ENCODE results near the gene VANGL2. TPM values are rescaled to one million over a fixed set of nuclear protein-coding genes. Genes with fewer than 3 reads are reported as not detected.

The VANGL2 gene
- total RNA-seq, 5 donors from 2014 or later (not counting 1 experiment from before 2014, with no cell fraction given), result 0.16 to 0.26 (median 0.20) TPM; not detected in 2

DNA sequence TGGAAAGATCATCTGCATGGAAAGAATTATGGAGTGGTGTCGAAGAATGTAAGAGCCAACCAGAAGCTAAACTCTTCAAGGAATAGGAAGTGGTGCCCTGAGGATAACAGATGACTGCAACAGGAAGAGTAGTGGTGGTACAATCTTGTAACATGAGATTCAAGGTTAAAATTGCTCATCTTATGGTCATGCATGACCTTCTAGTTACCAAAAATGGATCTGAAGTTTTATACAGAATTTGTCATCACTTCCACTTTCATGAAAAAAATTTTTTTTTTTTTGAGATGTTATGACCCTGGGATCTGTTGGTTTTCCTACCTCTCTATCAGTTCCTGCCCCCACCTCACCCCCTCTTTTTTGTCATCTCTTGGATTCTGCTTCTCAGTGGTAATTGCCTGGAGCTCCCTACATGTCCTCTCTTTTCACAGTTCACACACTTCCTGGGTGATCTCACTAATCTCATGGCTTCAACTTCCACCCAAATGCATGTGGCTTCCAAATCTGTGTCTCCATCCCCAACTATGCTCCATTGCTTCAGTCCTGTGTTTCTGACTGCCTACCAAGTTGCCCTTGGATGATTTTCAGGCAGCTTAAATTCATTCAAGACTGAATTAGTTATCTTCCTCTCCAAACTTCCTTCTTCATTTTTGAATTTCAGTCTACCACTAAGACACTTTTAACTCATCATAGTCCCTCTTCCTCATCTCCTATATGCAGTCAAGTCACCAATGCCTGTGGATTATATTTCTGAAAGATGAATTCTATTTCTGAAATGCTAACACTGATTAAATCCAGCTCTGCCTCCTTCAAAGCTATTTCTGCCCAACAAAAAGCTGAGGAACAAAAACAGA lies 74.3 kb downstream of the VANGL2 start:
- ChIA-PET POLR2A (interaction anchor here in 1 of 2 donors (0.5 kb wide), 1 partner anchor 51 kb away, joined by 3 read pairs; no protein-coding TSS in a partner anchor), CTCF (interaction anchor here in 1 of 2 donors (0.6 to 1.0 kb wide), 3 partner anchors 10 to 604 kb away, joined by 3 read pairs; partner anchors contain the start of gene SLAMF6)
- peaks cover 6% of the 10 kb centered on the region for H3K36me3 Mint-ChIP-seq
- ATAC-seq (replicated peaks in 1 of 4) (no peak), DNase-seq (no peak)
- H3K4me1 Mint-ChIP-seq, result peaks cover 0 to 11% (median 5%) of the 10 kb centered on the region in 3 donors
- Histone ChIP-seq H3K4me1 (ENCODE audit: control insufficient read depth in 1 of 2, extremely low read depth in 1 of 2, insufficient read depth in 2 of 2, low read length in 2 of 2) (peaks cover 4 to 15% of the 10 kb centered on the region in 2 experiments), H3K36me3 (ENCODE audit: control insufficient read depth in 2 of 2, extremely low read depth in 1 of 2, insufficient read depth in 1 of 2, low read length in 1 of 2) (no peaks in the 10 kb centered on the region), H3K27ac (ENCODE audit: low read length) (no peak overlapping the region), H3K27me3 (replicated peaks in 1 of 2; ENCODE audit: control insufficient read depth in 2 of 2, extremely low read depth in 1 of 2, insufficient read depth in 2 of 2, low read length in 1 of 2) (no peaks in the 10 kb centered on the region), H3K4me3 (ENCODE audit: control insufficient read depth in 1 of 2, extremely low read depth in 1 of 2, low read length in 1 of 2) (no peak overlapping the region), H3K9me3 (no peaks in the 10 kb centered on the region)
- H3K27me3 Mint-ChIP-seq, result no peaks in the 10 kb centered on the region
- no peak overlapping the region for H3K4me3 Mint-ChIP-seq
- no peak overlapping the region for H3K27ac Mint-ChIP-seq
- 89% methylated on average over 1 of the region's 1 CpG for WGBS (ENCODE audit: insufficient coverage)
- peaks cover 7 to 9% (median 8%) of the 10 kb centered on the region in 3 donors for H3K9me3 Mint-ChIP-seq

Other genes starting within 250 kb of the VANGL2 start
- not detected for gene ATP1A4, start 249.0 kb upstream of the VANGL2 start, total RNA-seq
- not detected for gene CASQ1, start 210.0 kb upstream of the VANGL2 start, total RNA-seq
- 10 to 100 TPM; 12.3 to 27.5 (median 15.9) TPM for gene PEA15, start 195.2 kb upstream of the VANGL2 start, total RNA-seq
- 100 to 1,000 TPM; 173 to 221 (median 209) TPM for gene DCAF8, start 138.0 kb upstream of the VANGL2 start, total RNA-seq
- gene PEX19, start 115.4 kb upstream of the VANGL2 start, total RNA-seq, result 10 to 100 TPM; 49.8 to 59.5 (median 53.3) TPM
- gene COPA, start 57.3 kb upstream of the VANGL2 start, total RNA-seq, result 100 to 1,000 TPM; 106 to 126 (median 111) TPM
- gene NCSTN, start 57.2 kb upstream of the VANGL2 start, total RNA-seq, result 10 to 100 TPM; 62.2 to 78.9 (median 71.8) TPM
- under 1 TPM in 3 of 5 donors, not detected in 2; 0.16 to 0.38 (median 0.38) TPM for gene NHLH1, start 33.5 kb upstream of the VANGL2 start, total RNA-seq
- 10 to 100 TPM; 39.9 to 53.0 (median 47.3) TPM for gene SLAMF6, start 122.7 kb downstream of the VANGL2 start, total RNA-seq
- 10 to 100 TPM; 47.5 to 97.4 (median 51.8) TPM for gene CD84, start 178.9 kb downstream of the VANGL2 start, total RNA-seq
- 10 to 100 TPM; 19.4 to 38.7 (median 30.7) TPM for gene SLAMF1, start 246.5 kb downstream of the VANGL2 start, total RNA-seq